SW 1271 (cell line): ENCODE results near the gene TSPOAP1.

Source experiments
- DNase-seq, 2 experiments: peaks; one replicate each; lab custom pipeline; 2025; lab: John Stamatoyannopoulos, UW

TSPOAP1 gene

DNA sequence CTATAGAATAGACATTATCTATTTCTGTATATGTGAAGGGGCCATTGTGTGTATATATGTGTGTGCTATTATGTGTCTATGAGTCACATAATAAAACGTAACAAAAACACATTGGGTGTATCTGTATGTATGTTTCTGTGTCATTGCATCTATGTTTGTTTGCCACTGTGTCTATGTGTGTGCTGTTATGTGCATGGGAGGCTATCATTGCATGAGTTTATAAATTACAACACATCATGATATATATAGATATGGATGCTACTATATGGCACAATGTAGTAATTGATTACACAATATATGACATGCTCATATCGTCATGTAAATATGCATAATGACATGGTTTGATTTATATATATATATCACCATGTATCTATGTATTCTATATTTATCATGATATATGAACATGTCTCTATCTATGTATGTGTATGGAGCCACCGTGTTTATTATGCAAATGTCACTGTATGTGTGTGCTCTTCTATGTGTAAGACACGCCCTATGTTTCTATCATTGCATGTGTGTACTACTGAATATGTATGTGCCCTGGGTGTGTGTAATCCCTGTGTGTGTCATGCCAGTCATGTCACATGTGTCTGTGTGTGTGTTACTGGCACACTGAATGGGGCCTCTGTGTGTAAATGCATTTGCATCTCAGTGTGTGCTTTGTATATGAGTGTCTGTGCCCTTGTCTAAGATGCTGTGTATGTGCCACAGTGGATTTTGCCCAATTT, 1.4 kb upstream of the TSPOAP1 start:
- no peak for DNase-seq

DNA sequence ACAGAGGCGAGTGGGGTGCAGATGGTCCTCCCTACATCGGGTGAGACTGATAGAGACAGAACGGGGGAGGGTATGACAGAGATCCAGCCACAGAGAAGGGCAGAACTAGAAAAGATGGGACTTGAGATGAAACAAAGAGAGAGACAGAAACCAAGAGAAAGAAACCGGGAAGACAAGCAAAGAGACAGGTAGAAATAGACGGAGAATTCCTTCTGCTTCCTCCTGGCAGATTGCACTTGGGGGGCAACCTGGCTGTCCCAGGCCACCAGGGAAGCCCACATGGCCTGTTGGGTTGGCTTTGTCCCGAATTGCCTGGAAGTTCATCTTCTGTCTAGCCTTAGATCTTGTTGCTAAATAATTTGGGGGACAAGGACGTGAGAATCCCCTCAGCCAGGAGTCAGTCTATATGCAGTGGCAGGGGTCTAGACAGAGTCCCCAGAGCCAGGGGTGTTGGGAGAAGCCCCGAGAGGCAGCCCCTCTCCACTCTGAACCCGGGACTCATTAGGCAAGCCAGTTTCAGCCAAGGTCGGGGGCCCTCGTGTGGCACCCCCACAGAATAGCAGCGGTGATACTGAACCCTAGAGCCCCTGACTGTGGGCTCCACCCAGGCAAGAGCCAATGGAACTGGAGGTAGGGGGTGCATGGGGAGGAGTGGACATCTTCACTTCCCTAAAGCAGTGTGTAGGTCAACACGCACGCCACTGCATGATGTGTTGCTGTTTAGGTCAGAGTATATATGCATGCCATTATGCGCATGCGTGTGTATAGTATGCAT, 627 bp upstream of the TSPOAP1 start:
- no peak for DNase-seq

DNA sequence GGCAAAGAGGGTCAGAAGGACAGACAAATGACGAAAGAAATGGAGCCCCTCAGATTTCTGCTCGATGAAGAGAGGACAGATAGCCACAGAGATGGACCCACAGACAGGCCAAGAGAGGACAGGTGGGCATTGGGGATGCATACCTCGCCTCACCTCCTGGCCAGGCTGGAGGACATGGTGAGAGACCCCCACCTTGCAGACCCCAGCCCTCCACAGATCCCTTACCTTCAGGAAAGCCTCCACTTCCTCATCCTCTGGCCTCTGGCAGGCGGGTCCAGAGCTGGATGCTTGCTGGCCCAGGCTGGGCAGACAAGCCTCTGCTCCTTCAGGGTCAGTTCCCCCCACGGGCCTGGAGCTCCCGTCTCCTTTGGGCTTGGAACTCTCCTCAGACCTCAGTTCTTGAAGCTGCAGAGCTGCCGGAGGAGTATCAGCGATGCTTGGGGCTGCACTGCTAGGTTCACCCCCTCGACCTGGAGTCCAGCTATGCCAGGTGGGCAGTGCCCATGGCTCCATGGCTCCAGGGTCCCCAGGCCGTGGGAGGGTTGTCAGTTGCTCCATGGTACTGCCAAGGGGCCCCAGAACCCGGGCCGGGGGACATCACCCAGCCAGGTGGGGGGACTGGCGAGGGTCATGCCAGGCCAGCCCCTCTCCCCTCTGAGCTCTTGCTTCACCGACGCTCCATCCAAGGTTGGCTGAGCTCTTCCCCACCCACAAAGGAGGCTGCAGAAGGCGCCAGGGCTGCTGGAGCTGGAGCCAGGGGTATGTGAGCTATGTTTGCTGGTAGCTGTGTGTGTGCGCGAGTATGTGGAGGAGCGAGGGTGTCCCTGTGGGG, 1.0 kb downstream of the TSPOAP1 start:
- DNase-seq = no peak

DNA sequence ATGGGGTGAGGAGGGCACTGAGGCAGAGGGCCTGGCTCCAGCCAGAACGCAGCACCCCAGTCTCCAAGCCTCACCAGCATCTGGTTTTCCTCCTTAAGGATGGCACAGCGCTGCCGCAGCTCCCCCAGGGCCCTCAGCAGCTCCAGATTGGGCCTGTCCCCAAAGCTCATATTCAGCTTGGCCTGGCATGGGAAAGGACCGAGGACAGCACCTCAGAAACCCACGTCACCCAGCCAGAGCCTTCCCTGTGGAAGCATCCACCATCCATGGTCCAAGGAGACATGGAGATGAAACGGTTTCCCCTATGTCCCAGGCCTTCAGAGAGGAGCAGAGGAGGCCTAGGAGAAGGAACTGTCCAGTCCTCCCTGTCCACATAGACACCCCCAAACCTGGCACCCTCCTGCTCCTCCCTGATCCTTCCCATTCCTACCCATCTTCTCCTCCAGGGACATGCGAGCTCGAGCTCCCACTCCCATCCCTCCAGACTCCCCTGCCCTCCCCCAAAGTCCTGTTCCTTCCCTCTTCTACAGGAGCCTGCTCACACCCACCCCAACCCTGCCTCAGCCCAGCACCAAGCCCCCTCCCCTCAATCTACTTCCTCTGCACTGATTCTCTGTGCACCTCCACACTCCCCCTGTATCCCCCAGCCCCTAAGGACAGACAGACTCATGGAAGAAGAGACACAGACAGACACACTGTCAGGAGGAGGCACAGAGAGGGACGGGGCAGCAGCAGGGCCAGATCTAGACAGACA, 1.8 kb downstream of the TSPOAP1 start:
- no peak for DNase-seq

DNA sequence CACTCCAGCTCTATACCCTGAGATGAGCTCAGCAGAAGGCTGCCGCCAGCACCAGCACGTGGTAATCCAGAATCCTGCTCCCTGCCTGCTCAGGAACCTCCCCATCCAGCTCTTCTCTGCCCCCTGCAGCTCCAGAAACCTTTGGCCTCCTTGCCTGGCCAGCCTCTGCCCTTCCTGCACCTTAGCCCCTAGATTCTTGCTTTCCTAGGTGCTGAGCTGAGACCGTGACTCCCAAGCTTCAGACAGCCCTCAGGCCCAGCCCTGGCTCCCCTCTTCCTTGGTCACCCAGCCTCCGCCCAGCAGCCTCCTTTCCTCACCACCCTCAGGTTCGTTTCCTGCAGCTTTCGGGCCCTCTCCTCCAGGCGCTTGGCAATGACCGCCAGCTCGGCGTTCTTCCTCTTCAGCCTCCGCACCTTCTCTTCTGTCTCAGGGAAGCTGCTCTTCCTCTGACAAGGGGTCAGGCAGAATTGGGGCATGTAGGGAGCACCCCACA, 2.6 kb downstream of the TSPOAP1 start:
- DNase-seq = no peak

DNA sequence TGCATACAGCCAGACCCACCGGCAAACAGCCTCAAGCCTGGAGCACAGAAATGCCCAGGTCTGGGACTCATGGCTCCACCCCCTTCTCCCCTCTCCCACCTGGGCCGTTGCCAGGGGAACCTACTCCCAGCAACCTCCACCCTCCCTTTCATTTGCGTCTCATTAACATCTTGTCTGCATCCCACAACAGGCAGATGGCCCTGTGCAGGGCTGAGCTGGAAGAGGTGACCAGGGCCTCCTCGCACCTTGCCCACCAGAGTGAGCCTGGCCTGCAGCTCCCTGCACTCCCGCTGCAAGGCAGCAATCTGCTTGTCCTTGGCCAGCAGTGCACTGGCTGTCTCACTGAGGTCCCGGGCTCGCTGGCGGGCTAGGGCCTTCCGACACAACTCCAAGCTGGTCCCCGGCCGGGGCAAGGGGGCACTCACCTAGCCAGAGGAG, 3.3 kb downstream of the TSPOAP1 start:
- no peak for DNase-seq

DNA sequence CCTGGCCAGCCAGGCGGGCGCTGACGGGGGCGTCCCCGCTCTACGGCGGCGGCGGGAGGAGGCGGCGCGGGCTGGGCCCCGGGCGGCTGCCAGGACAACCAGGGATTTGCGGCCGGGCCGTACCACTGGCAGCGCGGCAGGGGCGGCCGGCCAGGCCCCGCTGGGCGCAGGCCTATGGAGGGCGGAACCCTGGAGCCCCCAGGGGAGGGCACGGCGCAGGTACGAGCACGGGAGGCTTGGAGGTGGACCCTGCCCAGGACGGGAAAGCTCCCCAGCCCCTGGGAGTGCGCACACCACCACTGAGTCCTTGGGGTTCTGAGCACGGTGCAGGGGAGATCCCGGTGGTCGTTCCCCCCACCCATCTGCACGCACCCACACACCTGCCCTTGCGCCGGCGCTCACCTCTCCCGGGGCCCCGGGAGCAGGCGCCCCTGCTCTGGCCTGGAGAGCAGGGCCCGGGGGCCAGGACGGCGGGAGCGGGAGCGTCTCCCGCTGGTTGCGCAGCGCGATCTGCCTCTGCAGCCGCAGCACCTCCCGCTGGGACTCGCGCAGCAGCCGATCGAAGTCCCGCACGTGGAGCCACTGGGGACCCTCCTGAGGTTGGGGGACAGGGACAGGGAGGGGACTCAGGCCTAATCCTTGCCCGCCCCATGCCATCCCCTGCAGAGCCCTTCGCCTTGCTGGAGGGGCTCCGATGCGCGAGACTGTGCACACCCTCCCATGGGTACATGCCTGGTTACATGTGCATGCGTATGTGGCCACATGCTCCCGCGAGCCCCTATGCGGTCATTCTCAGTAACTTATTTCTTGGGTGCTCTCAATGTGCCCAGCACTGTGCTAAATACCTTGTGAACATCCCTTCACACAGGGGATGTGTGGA, 3.9 kb downstream of the TSPOAP1 start:
- DNase-seq = no peak

DNA sequence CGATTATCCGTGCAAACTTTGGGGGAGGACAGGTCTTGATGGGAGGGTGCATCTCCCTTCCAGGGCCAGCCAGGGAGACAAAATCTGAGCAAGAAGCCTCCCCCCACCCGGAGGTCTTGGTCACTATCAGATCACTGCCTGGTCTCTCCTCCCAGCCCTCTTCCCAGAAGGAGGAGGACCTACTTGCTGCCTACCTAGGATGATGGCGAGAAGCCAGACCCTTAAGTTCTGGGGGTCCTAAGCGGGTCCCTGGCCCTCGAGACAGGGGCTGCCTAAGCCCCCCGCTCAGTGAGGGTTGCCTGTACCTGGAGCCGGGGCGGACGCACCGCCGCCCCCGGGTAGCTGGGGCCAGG, 4.6 kb downstream of the TSPOAP1 start:
- no peak for DNase-seq

DNA sequence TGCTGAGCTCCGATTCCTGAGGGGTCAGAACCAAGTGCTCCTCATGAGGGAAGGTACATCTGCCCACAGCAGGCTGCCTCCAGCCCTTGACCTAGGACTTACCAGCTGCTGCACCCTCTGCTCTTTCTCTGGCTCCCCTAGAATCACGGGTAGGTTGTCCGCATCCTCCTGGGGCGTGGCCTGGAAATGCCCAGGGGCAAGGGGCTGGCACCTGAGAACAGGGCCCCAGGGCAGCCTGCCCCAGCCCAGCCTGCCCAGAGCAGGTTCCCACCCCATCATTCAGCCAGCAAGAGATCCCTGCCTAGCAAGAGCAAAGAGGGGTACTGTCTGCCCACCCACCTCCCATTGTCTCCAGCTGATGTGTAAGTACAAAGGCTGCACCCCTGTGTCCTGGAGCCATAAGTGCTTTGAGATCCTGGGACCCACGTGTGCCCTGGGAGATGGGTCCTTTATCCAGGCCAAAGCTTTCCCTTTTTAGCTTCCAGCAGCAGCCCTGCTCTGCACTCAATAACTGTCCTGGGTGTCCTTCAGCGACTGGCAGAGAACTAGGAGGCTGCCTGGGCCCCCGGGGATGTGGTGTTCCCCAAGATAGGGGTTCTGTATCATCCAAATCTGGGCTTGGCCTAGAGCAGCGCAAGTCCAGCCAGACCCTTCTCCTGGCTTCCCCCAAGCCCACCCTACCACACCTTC, 5.1 kb downstream of the TSPOAP1 start:
- no peak for DNase-seq

DNA sequence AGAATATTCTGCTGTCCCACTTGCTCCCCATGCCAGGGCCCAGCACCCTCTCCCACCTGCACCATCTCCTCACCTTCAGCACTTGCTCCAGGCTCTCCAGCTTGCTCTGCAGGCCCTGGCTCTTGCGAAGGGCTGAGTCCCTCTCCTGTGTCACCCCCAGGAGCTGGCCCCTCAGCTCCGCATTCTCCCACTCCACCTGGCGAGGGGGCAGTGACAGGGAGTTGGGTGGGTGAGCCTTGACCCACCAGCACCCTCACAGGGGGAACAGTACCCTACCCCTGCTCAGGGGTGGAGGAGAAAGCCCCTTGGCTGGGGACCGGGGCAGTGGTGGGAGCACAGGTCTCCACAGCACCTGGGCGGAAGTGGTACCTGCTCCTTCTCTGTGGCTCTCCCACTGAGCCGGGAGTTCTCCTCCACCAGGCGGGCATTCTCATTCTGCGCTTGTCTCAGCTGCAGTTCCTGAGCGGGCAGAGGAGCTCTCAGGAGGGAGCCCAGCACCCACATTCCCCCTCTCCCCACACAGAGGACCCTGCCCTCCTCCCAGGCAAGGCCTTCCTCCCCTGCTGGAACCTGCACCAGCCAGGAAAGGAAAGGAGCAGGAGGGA, 5.9 kb downstream of the TSPOAP1 start:
- DNase-seq = no peak

DNA sequence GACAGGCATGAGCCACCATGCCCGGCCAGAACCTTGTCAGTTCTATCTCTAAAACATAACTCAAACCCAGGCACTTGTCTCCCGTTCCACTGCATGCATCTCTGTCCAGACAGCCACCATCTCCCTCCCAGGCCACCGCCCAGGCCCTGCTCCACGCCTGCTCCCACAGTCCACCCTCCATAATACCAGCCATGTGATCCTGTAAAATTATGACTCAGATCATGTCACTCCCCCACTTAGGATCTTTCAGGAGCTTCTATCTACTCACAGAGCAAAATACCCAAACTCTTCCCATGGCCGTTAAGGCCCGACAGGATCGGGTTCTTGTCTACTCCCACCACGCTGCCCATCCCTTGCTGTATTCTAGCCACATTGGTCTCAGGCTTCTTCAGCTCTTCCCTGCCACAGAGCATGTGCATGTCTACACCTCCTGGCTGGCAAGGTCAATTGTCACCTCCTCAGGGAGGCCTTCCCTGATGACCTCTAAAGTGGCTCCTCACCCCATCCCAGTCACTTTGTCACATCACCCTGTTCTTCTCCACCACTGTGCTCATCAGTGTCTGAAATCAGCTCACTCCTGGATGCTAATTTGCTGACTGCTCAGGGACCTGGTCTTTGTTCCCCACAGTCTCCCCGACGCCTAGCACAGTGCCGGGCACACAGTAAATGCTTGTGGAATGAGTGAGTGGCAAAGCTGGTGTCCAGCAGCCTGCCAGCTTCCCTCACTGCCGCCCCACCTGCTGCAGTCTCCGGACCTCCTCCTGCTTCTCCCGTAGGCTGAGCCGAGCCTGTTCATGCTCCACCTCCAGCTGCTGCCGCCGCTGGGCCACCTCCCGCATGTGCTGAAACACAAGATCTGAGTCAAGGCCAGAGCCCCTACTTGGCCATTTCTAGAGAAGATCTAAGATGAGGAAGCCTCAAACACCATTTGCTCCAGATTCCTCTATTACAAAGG, 6.7 kb downstream of the TSPOAP1 start:
- DNase-seq = no peak

DNA sequence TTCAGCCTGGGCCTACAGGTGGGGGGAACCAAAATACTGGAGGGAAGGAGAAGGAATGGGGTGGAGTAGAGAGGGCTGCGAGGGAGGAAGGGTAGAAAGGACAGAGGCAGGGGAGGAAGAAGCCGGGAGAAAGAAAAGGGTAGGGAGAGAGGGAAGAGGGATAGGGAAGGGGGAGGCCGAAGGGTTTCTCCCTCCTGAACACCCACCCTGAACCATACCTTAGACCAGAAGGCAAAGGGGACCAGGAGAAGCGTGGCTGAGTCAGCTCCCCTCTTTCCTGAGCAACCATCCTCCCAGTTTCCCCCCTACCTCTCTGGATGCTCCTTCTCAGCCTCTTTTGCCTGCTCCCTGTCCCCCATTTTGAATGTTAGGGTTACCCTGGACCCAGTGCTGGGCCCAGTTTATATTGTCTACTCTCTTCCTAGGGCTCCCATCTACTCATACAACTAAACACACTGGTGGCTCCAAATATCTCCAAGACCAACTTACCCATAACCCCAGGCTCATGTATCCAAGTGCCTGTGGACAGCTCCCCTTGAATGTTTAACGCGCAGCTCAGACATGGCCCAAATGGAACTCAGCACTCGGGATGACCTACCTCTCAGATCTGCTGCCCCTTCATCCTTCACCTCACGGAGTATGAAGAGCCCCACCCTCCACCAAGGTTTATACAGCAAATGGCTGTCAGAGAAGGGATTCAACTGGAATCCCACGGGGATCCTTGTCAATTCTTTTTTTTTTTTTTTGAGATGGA, 7.8 kb downstream of the TSPOAP1 start:
- DNase-seq = no peak

DNA sequence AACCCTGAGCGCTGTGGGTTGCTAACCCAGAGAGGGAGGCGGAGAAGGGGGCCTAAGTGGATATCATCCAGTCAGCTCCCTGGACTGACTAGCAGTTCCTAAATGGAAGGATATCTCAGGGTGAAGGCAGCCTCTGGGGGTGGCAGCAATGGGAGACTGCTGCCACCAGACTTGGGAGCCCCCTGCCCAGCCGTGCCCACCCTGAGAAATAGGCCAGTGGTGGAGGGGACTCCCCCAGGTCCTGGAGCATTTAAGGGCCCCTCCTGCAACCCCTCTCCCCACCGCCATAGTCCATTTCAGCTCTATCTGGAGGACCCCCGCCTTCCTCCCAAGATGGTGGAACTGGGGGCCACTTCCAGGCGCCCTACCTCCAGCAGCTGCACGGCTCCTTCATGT, 8.4 kb downstream of the TSPOAP1 start:
- DNase-seq = no peak

DNA sequence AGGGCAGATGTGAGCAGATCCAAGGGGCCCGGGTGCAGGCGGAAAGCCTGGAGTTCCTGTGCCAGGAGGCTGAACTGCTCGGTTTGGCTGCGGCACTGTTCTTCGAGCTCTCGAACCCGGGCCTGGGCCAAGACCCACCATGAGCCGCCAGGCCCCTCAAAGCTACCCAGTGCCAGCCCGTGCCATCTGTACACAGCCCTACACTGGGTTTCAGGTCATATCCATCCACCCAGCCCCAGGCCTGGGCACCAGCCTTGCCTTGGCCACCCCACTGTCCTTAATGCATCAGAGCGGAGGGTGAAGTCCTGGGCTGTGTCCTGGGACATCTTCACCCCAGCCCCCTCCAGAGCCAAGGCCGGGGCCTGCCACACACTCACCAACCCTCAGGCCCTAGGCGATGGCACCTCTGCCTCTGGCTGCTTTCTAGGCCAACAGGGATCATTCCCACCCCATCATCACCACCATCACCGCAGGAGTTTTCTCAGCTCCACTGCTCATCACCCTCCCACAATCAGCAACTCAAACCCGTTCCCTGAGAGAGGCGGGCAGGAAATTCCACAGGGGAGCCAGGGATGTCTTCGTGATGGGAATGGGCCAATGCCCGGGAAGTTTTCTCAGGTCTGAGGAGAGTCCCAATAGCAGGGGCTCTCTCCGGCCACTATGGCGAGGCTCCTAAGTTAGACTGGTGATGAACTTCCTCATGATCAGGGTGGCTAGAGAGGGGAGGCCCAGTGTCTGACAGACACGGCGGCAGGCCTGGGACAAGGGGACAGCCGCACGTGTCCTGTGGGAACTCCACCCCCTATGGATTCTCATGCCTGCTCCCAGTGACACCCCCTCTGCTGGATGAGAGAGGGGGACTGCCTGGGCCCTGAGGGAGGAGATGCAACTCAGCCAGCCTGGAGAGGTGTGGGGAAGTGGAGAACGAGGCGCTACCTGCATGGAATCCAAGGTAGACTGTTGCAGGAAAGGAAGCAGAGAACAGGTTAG, 9.1 kb downstream of the TSPOAP1 start:
- no peak for DNase-seq

DNA sequence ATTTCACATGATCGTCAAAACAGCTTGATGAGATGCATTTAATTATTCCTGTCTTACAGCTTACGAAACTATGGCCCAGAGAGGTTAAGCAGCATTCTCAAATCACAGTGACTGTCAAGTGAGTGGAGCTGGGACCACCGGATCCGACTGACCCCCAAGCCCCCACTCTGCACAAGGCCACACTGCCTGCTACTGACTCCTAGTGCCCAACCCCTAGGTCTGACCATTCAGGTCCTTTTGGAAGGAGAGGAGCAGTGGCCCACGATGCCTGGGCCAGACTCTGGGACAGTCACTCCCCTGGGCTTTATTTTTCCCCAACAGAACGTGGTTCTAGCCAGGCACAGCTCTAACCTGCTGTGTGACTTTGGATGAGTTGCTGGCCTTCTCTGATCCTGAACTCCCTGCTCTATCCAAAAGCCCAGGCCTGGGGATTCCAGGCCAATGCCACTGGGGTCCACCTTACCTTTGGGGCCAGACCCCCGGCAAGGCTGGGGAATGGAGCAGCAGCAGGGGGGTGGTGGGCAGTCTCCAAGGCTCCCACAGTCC, 9.9 kb downstream of the TSPOAP1 start:
- no peak for DNase-seq

DNA sequence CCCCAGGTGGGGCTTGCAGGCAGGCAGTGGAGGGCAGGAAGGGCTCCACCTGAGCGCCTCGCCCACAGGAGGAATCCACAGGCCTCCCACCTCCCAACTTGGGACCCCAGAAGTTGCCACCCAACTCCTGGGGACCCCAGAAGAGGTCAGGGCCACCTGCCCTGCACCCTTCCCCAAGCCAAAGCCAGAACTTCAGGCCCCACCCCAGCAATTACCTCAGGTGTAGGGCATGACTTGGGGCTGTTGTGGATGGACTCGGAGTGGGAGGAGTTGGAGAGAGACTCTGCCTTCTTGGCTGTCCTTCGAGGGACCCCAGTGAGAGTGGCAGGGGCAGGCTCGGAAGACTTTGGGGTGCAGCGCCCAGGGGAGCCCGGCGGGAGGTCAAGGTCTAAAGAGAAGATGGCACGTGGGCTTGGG, 10.5 kb downstream of the TSPOAP1 start:
- no peak for DNase-seq
